ENCODE measurements around the gene PAFAH1B2.
"Not testable (repeated sequence)": the region's sequence is repeated elsewhere in the genome, so short reads cannot be mapped to it uniquely, and the experiment has no call there.

Gene PAFAH1B2

GRCh38 chr11:117204283-117205080, 60.4 kb downstream of the PAFAH1B2 start:
- DNase-seq = no peak

GRCh38 chr11:117205211-117205818, 61.2 kb downstream of the PAFAH1B2 start:
- DNase-seq = no peak

- not testable (repeated sequence) for DNase-seq
Observed at GRCh38 chr11:117206111-117206510, 62.0 kb downstream of the PAFAH1B2 start.

GRCh38 chr11:117206859-117207258, 62.8 kb downstream of the PAFAH1B2 start:
- not testable (repeated sequence) for DNase-seq

GRCh38 chr11:117207481-117207880, 63.4 kb downstream of the PAFAH1B2 start:
- not testable (repeated sequence) for DNase-seq

- DNase-seq = not testable (repeated sequence)
Observed at GRCh38 chr11:117208710-117209109, 64.6 kb downstream of the PAFAH1B2 start.

GRCh38 chr11:117209351-117210125, 65.5 kb downstream of the PAFAH1B2 start:
- DNase-seq = not testable (repeated sequence)

GRCh38 chr11:117210620-117211019, 66.5 kb downstream of the PAFAH1B2 start:
- no peak for DNase-seq

- DNase-seq = no peak
Observed at GRCh38 chr11:117212697-117213355, 68.7 kb downstream of the PAFAH1B2 start.

GRCh38 chr11:117214404-117215110, 70.5 kb downstream of the PAFAH1B2 start:
- no peak for DNase-seq

- DNase-seq = no peak
Observed at GRCh38 chr11:117217141-117218084, 73.3 kb downstream of the PAFAH1B2 start.

GRCh38 chr11:117218133-117218915, 74.2 kb downstream of the PAFAH1B2 start:
- no peak for DNase-seq

GRCh38 chr11:117219001-117219400, 74.9 kb downstream of the PAFAH1B2 start:
- no peak for DNase-seq

GRCh38 chr11:117219455-117219854, 75.4 kb downstream of the PAFAH1B2 start:
- DNase-seq = no peak

- no peak for DNase-seq
Observed at GRCh38 chr11:117219995-117220394, 75.9 kb downstream of the PAFAH1B2 start.

GRCh38 chr11:117220568-117220967, 76.5 kb downstream of the PAFAH1B2 start:
- no peak for DNase-seq

GRCh38 chr11:117220999-117221774, 77.1 kb downstream of the PAFAH1B2 start:
- no peak for DNase-seq

GRCh38 chr11:117221775-117222517, 77.9 kb downstream of the PAFAH1B2 start:
- DNase-seq = no peak

All from T-helper 2 cell (primary cell).